Calu3 (cell line): Measurements from ENCODE around the gene LMNB1. TPM values are rescaled to one million over a fixed set of nuclear protein-coding genes. Genes with fewer than 3 reads are reported as not detected.
"Not testable (repeated sequence)": the region's sequence is repeated elsewhere in the genome, so short reads cannot be mapped to it uniquely, and the experiment has no call there.

ENCODE experiments used
- BruUV-seq: library from RNA; stranded (reverse); fragments of 400-500 nt; replicated peaks from 2 replicates; lab custom pipeline; 2021; lab: Mats Ljungman, UMichigan
- CTCF ChIA-PET: fragments of 300-600 bp; sonication (Branson Sonifier 250); formaldehyde crosslinking; loops from one replicate; lab custom pipeline; 2022; ENCODE audit warnings: antibody characterized with exemption; lab: Charles Lee
- DNase-seq: peaks from one replicate; pipeline ENCODE4 v3.0.0; 2022
- H3K27ac Mint-ChIP-seq: one replicate; pipeline ENCODE4 v1.8.0; 2022; ENCODE audit warnings: mixed read lengths; ENCODE audit not compliant: unreplicated experiment
- H3K27me3 Mint-ChIP-seq: one replicate; pipeline ENCODE4 v1.8.0; 2022; ENCODE audit warnings: mixed read lengths; ENCODE audit not compliant: unreplicated experiment
- H3K36me3 Mint-ChIP-seq: one replicate; pipeline ENCODE4 v1.8.0; 2022; ENCODE audit warnings: mild to moderate bottlenecking, moderate library complexity, mixed read lengths; ENCODE audit not compliant: insufficient read depth, unreplicated experiment
- H3K4me1 Mint-ChIP-seq: one replicate; pipeline ENCODE4 v1.8.0; 2022; ENCODE audit warnings: mild to moderate bottlenecking, low read depth, mixed read lengths; ENCODE audit not compliant: unreplicated experiment
- H3K4me3 Mint-ChIP-seq: one replicate; pipeline ENCODE4 v1.8.0; 2022; ENCODE audit warnings: mild to moderate bottlenecking, low read depth, moderate library complexity, mixed read lengths; ENCODE audit not compliant: unreplicated experiment
- H3K9me3 Mint-ChIP-seq: one replicate; pipeline ENCODE4 v1.8.0; 2022; ENCODE audit warnings: low read depth, mixed read lengths; ENCODE audit not compliant: unreplicated experiment
- intact Hi-C: fragments of 100-400 bp; cut with micrococcal nuclease; formaldehyde crosslinking; loops from one replicate; pipeline ENCODE4 v1.10.0; 2022; ENCODE audit not compliant: unreplicated experiment
- total RNA-seq: library from RNA; stranded (reverse); gene quantifications from 2 replicates; pipeline ENCODE4 v1.2.3, GENCODE V29; 2022
- TF ChIP-seq, protein P1 (sequence below): fragments of 200-600 bp; IDR thresholded peaks from one replicate; pipeline ENCODE4 v1.8.0; 2022; ENCODE audit warnings: antibody characterized with exemption; ENCODE audit not compliant: unreplicated experiment

The LMNB1 gene
- total RNA-seq, 1 experiment from 2014 or later = 153 TPM

DNA sequence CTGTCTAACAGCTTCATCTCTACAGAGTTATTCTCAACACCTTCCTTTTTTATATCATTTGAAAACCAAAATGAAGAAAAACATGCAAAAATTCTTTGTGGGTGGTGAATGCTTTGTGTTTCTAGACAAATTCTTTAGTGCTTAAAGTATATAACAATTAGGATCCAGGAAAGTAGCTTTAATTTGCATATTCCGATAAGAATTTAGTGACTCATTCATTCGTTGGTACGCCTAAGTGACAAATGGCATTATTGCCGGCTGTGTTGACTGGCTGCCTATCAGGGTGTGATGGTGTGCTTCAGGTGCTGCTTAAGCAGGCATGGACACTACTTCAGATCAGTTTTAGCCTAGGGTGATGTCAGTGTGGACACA, 35.2 kb downstream of the LMNB1 start:
- TF ChIP-seq, protein P1, sequence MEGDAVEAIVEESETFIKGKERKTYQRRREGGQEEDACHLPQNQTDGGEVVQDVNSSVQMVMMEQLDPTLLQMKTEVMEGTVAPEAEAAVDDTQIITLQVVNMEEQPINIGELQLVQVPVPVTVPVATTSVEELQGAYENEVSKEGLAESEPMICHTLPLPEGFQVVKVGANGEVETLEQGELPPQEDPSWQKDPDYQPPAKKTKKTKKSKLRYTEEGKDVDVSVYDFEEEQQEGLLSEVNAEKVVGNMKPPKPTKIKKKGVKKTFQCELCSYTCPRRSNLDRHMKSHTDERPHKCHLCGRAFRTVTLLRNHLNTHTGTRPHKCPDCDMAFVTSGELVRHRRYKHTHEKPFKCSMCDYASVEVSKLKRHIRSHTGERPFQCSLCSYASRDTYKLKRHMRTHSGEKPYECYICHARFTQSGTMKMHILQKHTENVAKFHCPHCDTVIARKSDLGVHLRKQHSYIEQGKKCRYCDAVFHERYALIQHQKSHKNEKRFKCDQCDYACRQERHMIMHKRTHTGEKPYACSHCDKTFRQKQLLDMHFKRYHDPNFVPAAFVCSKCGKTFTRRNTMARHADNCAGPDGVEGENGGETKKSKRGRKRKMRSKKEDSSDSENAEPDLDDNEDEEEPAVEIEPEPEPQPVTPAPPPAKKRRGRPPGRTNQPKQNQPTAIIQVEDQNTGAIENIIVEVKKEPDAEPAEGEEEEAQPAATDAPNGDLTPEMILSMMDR = no peak
- Mint-ChIP-seq H3K27ac (no peak overlapping the region), H3K4me1 (no peaks in the 10 kb centered on the region), H3K4me3 (no peak overlapping the region), H3K9me3 (no peaks in the 10 kb centered on the region), H3K36me3 (peaks cover 46% of the 10 kb centered on the region), H3K27me3 (no peaks in the 10 kb centered on the region)
- intact Hi-C loops = no loop called here
- BruUV-seq = no TSS peak
- DNase-seq = no peak
- CTCF ChIA-PET = no interaction called here

- intact Hi-C loops, H3K27ac Mint-ChIP-seq, CTCF ChIA-PET, BruUV-seq, DNase-seq, H3K27me3 Mint-ChIP-seq, H3K4me3 Mint-ChIP-seq, H3K9me3 Mint-ChIP-seq, H3K4me1 Mint-ChIP-seq: not testable (repeated sequence)
- peaks cover 40% of the 10 kb centered on the region for H3K36me3 Mint-ChIP-seq
Measured at GRCh38 chr5:126813799-126814198, 36.9 kb downstream of the LMNB1 start.

DNA sequence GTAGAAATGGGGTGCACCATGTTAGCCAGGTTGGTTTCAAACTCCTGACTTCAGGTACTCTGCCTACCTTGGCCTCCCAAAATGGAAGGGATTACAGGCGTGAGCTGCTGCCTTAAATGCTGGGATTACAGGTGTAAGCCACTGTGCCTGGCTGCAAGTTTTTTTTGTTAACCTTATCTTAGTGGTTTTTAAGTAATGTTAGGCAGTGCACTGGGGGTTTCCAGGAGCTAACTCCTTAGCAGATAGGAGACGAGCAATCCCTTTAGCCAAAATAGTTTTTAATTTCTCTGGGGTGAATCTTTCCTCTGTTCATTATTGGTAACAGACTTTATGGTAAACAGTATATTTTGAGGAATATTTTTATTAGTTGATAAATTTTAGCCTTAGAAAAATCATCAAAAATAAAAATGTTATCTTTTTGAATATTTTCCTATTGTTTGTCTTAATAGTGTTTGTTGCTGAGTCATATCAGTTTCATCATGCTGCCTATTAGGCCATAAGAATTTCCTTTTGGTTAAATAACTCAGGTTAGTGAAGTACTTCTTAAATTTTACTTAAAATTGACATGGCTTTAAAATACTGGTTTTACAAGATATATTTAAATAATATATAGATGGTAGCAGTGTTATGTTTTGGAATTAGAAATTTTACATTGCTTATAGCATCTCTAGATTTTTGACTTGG, 37.9 kb downstream of the LMNB1 start:
- intact Hi-C loops = no loop called here
- TF ChIP-seq, protein P1 = no peak
- H3K9me3 Mint-ChIP-seq = no peaks in the 10 kb centered on the region
- no peaks in the 10 kb centered on the region for H3K27me3 Mint-ChIP-seq
- H3K27ac Mint-ChIP-seq = peak overlapping the region; percentile 69
- no peaks in the 10 kb centered on the region for H3K4me1 Mint-ChIP-seq
- BruUV-seq = no TSS peak
- no peak overlapping the region for H3K4me3 Mint-ChIP-seq
- CTCF ChIA-PET = no interaction called here
- DNase-seq = no peak
- H3K36me3 Mint-ChIP-seq = peaks cover 37% of the 10 kb centered on the region

GRCh38 chr5:126816649-126817048, 39.7 kb downstream of the LMNB1 start:
- H3K27ac Mint-ChIP-seq = peak overlapping the region; percentile 31
- H3K36me3 Mint-ChIP-seq = peaks cover 47% of the 10 kb centered on the region
- DNase-seq = no peak
- H3K4me1 Mint-ChIP-seq = no peaks in the 10 kb centered on the region
- TF ChIP-seq, protein P1 = no peak
- intact Hi-C loops = no loop called here
- CTCF ChIA-PET = no interaction called here
- H3K27me3 Mint-ChIP-seq = no peaks in the 10 kb centered on the region
- no peaks in the 10 kb centered on the region for H3K9me3 Mint-ChIP-seq
- H3K4me3 Mint-ChIP-seq = no peak overlapping the region
- no TSS peak for BruUV-seq

GRCh38 chr5:126818736-126819135, 41.8 kb downstream of the LMNB1 start:
- no peaks in the 10 kb centered on the region for H3K4me1 Mint-ChIP-seq
- no peak overlapping the region for H3K4me3 Mint-ChIP-seq
- intact Hi-C loops = no loop called here
- DNase-seq = no peak
- TF ChIP-seq, protein P1 = no peak
- CTCF ChIA-PET = no interaction called here
- peaks cover 38% of the 10 kb centered on the region for H3K36me3 Mint-ChIP-seq
- H3K9me3 Mint-ChIP-seq = no peaks in the 10 kb centered on the region
- no TSS peak for BruUV-seq
- H3K27me3 Mint-ChIP-seq = no peaks in the 10 kb centered on the region
- H3K27ac Mint-ChIP-seq = no peak overlapping the region
